Upper lobe of left lung (tissue), 4 donors: ENCODE data around the gene CCDC86.

Experiments used
- POLR2A ChIP-seq, 4 donors: fragments of 450-650 bp; IDR thresholded peaks; one replicate each; pipeline ENCODE4 v1.5.1; 2016 to 2017; ENCODE audit warnings: antibody characterized with exemption in 4 of 4, mild to moderate bottlenecking in 2 of 4
- POLR2AphosphoS5 ChIP-seq, 2 donors: sonication (generic); formaldehyde crosslinking; IDR thresholded peaks; one replicate each; pipeline ENCODE4 v1.5.1; 2017; ENCODE audit warnings: antibody characterized with exemption in 2 of 2
- TF ChIP-seq, protein P1 (sequence below), 6 experiments: fragments of 450-650 bp in 4 of 6; fragments of 200-600 bp in 2 of 6; sonication (generic) in 2 of 6; IDR thresholded peaks; one replicate each; pipeline ENCODE4 v1.5.1; 2016 to 2019; ENCODE audit warnings: antibody characterized with exemption in 6 of 6

DNA sequence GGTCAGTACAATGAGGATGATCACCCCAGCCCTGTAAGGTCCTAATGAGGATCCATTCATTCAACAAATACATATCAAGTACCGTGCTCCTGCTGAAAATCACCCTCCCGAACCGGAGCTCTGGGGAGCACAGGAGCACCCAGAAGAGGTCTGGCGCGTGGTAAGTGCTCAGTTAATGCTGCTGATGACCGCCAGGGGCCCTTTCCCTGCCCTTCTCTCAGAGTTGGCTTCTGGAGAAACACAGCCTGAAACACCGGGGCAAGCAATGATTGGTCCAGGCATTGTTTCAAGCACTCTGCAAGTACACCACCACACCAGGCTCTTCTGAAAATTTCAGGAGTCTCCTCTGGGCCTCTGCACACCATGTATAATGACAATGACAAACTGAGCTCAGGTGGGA lies 3.8 kb upstream of the CCDC86 start:
- TF ChIP-seq POLR2A (IDR thresholded peaks at IDR 0.05) (no peak), POLR2AphosphoS5 (IDR thresholded peaks at IDR 0.05) (no peak)
- TF ChIP-seq, protein P1, sequence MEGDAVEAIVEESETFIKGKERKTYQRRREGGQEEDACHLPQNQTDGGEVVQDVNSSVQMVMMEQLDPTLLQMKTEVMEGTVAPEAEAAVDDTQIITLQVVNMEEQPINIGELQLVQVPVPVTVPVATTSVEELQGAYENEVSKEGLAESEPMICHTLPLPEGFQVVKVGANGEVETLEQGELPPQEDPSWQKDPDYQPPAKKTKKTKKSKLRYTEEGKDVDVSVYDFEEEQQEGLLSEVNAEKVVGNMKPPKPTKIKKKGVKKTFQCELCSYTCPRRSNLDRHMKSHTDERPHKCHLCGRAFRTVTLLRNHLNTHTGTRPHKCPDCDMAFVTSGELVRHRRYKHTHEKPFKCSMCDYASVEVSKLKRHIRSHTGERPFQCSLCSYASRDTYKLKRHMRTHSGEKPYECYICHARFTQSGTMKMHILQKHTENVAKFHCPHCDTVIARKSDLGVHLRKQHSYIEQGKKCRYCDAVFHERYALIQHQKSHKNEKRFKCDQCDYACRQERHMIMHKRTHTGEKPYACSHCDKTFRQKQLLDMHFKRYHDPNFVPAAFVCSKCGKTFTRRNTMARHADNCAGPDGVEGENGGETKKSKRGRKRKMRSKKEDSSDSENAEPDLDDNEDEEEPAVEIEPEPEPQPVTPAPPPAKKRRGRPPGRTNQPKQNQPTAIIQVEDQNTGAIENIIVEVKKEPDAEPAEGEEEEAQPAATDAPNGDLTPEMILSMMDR (IDR thresholded peaks at IDR 0.05), result no peak
